Measurements from ENCODE around the gene YBX1. TPM values are rescaled to one million over a fixed set of nuclear protein-coding genes. Genes with fewer than 3 reads are reported as not detected.

The YBX1 gene
- total and polyA plus RNA-seq, 2 experiments from 2014 or later = 358 to 1,046 TPM

DNA sequence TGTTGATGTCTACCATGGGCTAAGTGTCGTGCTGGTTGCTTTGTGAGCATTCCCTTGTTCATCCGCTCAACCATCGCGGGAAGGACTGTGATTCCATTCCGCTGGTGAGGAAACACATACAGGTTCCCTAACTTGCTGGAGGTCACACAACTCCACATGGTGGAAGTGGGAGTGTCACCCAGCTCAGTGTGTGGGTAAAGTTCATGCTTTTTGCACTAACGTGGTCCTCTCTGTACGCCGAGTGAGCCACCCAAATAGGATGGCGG is 61.9 kb downstream of the YBX1 start:
- Histone ChIP-seq H3K4me1 (ENCODE audit: low read depth) (peaks cover 20% of the 10 kb centered on the region), H3K27me3 (no peaks in the 10 kb centered on the region), H3K4me3 (no peak overlapping the region), H3K9me3 (ENCODE audit: low read depth) (no peaks in the 10 kb centered on the region), H3K27ac (no peak overlapping the region), H3K36me3 (peaks cover 9% of the 10 kb centered on the region)
- TF ChIP-seq, protein P1, sequence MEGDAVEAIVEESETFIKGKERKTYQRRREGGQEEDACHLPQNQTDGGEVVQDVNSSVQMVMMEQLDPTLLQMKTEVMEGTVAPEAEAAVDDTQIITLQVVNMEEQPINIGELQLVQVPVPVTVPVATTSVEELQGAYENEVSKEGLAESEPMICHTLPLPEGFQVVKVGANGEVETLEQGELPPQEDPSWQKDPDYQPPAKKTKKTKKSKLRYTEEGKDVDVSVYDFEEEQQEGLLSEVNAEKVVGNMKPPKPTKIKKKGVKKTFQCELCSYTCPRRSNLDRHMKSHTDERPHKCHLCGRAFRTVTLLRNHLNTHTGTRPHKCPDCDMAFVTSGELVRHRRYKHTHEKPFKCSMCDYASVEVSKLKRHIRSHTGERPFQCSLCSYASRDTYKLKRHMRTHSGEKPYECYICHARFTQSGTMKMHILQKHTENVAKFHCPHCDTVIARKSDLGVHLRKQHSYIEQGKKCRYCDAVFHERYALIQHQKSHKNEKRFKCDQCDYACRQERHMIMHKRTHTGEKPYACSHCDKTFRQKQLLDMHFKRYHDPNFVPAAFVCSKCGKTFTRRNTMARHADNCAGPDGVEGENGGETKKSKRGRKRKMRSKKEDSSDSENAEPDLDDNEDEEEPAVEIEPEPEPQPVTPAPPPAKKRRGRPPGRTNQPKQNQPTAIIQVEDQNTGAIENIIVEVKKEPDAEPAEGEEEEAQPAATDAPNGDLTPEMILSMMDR (IDR thresholded peaks at IDR 0.05; ENCODE audit: low read depth, low read length) = no peak
- DNase-seq (ENCODE audit: low read depth in 1 of 2, low spot score in 1 of 2) = no peak

DNA sequence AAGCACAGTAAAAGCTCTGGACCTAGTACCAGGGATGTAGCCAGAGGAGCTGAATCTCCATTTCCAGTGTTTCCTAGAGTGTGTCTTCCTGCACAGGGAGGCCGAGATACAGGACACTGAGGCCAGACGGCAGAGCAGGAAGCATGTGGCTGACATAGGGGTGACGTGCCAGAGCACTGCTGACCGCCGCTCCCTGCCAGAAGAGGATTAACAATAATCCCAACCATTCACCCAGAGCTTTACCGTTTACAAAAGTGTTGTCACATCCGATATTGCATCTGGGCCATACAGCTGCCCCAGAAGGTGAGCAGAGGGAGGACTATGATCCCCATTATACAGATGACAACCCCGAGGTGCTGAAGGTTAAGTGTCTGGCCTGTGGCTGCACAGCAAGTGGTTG is 63.6 kb downstream of the YBX1 start:
- Histone ChIP-seq H3K9me3 (ENCODE audit: low read depth) (no peaks in the 10 kb centered on the region), H3K36me3 (peaks cover 19% of the 10 kb centered on the region), H3K27me3 (no peaks in the 10 kb centered on the region), H3K4me3 (no peak overlapping the region), H3K27ac (no peak overlapping the region), H3K4me1 (ENCODE audit: low read depth) (peaks cover 7% of the 10 kb centered on the region)
- no peak for DNase-seq (ENCODE audit: low read depth in 1 of 2, low spot score in 1 of 2)
- TF ChIP-seq, protein P1 (IDR thresholded peaks at IDR 0.05; ENCODE audit: low read depth, low read length) = no peak

DNA sequence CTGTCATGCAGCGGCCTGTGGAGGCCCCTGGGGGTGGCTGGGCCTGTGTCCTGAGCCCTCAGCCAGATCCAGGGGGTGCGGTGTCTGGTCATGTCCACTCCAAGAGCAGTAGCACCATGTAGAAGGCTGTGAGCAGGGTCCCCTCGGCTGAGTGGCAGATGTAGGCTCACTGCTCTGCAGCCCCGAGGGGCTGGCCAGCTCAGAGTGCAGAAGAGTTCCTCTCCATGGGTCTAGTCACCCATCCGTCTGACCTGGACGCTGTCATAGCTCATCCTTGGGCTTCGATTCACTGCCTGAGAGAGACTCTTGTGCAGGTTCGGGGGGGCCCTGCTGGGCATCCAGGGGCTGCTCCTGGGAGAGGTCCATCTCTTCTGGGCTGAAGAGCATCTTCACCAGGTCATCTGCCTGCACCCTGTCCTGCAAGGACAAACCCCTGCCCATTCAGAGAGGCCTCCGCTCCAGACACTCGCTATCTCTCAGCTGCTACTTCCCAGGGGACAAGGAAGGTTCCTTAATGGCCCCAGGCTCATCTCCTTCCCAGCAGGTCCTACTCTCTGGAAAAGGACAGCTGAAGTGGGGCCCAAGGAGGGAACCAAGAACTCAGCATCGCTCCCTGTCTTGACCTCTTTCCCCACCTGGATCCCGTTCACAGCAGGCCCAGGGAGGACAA is 64.4 kb downstream of the YBX1 start:
- no peak for DNase-seq (ENCODE audit: low read depth in 1 of 2, low spot score in 1 of 2)
- TF ChIP-seq, protein P1 (IDR thresholded peaks at IDR 0.05; ENCODE audit: low read depth, low read length) = no peak
- Histone ChIP-seq H3K4me3 (no peak overlapping the region), H3K27ac (no peak overlapping the region), H3K4me1 (ENCODE audit: low read depth) (peaks cover 6% of the 10 kb centered on the region), H3K36me3 (peaks cover 20% of the 10 kb centered on the region), H3K9me3 (ENCODE audit: low read depth) (no peaks in the 10 kb centered on the region), H3K27me3 (no peaks in the 10 kb centered on the region)

DNA sequence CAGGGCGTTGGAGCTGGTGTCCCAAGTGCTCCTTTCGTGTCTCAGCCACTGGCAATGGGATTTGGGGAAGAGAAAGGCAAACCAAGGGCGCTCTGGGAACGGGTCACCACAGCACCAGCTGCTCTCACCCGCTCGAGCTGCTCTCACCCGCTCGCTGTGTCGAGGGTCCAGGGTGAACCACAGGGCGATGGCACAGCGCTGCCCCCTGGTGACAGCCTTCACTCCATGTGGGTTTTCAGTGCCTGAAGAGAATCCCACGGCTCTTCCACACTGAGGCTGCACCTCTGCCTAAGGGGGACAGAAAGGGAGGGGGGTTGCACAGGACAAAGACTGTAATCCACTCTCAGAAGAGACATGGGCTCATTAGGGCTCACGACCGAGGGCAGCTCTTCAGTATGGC is 64.9 kb downstream of the YBX1 start:
- H3K9me3 ChIP-seq (ENCODE audit: low read depth) = no peaks in the 10 kb centered on the region
- TF ChIP-seq, protein P1 (IDR thresholded peaks at IDR 0.05; ENCODE audit: low read depth, low read length) = peak; percentile 58
- no peak overlapping the region for H3K4me3 ChIP-seq
- peaks cover 25% of the 10 kb centered on the region for H3K36me3 ChIP-seq
- no peaks in the 10 kb centered on the region for H3K27me3 ChIP-seq
- peak; percentile 35 to 76 for DNase-seq (ENCODE audit: low read depth in 1 of 2, low spot score in 1 of 2)
- peaks cover 6% of the 10 kb centered on the region for H3K4me1 ChIP-seq (ENCODE audit: low read depth)
- peak overlapping the region; percentile 35 for H3K27ac ChIP-seq

DNA sequence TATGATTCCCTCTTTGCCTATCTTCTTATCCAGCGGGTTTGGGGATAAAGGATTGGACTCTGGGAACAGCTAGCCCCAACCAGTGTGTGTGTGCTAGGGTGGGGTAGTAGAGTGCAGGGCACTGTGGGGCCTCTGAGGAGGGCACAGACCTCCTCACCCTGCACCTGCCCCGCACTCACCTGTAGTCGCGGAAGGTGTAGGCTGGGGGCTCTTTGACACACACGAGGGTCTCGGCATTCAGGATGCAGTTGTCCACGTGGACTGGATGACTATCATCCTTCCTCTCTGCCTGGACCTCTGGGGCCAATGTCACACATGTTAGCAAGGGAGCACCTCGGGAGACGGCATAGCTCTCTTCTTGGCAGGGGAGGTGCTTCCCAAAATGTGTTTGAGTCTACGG is 65.8 kb downstream of the YBX1 start:
- TF ChIP-seq, protein P1 (IDR thresholded peaks at IDR 0.05; ENCODE audit: low read depth, low read length) = no peak
- Histone ChIP-seq H3K4me1 (ENCODE audit: low read depth) (peaks cover 6% of the 10 kb centered on the region), H3K27me3 (no peaks in the 10 kb centered on the region), H3K9me3 (ENCODE audit: low read depth) (no peaks in the 10 kb centered on the region), H3K27ac (peak overlapping the region; percentile 35), H3K4me3 (no peak overlapping the region), H3K36me3 (peaks cover 34% of the 10 kb centered on the region)
- DNase-seq (ENCODE audit: low read depth in 1 of 2, low spot score in 1 of 2) = no peak

Measured in cardiac muscle cell (in vitro differentiated cells and primary cell).